GM12873 (cell line): ENCODE data around the gene L3MBTL3.

Experiments used
- CTCF ChIP-seq: IDR thresholded peaks from 2 replicates; pipeline ENCODE4 v1.5.1; 2012; ENCODE audit warnings: low read depth, mild to moderate bottlenecking, moderate library complexity, low read length, control low read depth; ENCODE audit not compliant: insufficient read depth; ENCODE audit errors: missing control alignments

Gene L3MBTL3

GRCh38 chr6:130163266-130163665, 144.9 kb downstream of the L3MBTL3 start:
- no peak for TF ChIP-seq CTCF

GRCh38 chr6:130164251-130164650, 145.9 kb downstream of the L3MBTL3 start:
- TF ChIP-seq CTCF: no peak

GRCh38 chr6:130167655-130168054, 149.3 kb downstream of the L3MBTL3 start:
- no peak for TF ChIP-seq CTCF

GRCh38 chr6:130176378-130176777, 158.0 kb downstream of the L3MBTL3 start:
- TF ChIP-seq CTCF: no peak

GRCh38 chr6:130178692-130179091, 160.3 kb downstream of the L3MBTL3 start:
- TF ChIP-seq CTCF: no peak

GRCh38 chr6:130182466-130182865, 164.1 kb downstream of the L3MBTL3 start:
- TF ChIP-seq CTCF: no peak

GRCh38 chr6:130183271-130184222, 165.2 kb downstream of the L3MBTL3 start:
- TF ChIP-seq CTCF: no peak
